GM12872 (cell line): ENCODE results near the gene NSRP1.

Experiments
- TF ChIP-seq, protein P1 (sequence below): IDR thresholded peaks from 3 replicates; pipeline ENCODE4 v1.5.1; 2011; ENCODE audit warnings: low read depth, mild to moderate bottlenecking, low read length, moderate library complexity; ENCODE audit not compliant: insufficient read depth

NSRP1 gene

DNA sequence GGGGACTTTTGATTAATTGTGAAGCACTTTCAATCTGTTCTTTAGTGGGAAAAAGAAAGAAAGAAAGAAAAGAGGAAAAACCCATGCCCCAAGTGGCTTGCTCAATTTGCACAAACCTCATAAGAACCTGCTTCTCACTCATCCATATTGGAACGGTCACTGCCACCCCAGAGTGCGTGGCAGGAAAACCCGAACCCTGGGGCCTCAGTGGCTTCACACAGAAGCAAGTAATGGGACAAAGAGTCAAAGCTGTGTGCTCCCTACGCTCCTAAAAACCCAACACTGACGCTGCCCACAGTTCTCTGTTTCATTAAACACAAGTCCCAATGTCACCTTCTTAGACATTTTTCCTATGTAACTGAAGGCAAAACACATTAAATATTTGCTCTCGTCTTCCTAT, 117.7 kb downstream of the NSRP1 start:
- TF ChIP-seq, protein P1, sequence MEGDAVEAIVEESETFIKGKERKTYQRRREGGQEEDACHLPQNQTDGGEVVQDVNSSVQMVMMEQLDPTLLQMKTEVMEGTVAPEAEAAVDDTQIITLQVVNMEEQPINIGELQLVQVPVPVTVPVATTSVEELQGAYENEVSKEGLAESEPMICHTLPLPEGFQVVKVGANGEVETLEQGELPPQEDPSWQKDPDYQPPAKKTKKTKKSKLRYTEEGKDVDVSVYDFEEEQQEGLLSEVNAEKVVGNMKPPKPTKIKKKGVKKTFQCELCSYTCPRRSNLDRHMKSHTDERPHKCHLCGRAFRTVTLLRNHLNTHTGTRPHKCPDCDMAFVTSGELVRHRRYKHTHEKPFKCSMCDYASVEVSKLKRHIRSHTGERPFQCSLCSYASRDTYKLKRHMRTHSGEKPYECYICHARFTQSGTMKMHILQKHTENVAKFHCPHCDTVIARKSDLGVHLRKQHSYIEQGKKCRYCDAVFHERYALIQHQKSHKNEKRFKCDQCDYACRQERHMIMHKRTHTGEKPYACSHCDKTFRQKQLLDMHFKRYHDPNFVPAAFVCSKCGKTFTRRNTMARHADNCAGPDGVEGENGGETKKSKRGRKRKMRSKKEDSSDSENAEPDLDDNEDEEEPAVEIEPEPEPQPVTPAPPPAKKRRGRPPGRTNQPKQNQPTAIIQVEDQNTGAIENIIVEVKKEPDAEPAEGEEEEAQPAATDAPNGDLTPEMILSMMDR, result no peak

DNA sequence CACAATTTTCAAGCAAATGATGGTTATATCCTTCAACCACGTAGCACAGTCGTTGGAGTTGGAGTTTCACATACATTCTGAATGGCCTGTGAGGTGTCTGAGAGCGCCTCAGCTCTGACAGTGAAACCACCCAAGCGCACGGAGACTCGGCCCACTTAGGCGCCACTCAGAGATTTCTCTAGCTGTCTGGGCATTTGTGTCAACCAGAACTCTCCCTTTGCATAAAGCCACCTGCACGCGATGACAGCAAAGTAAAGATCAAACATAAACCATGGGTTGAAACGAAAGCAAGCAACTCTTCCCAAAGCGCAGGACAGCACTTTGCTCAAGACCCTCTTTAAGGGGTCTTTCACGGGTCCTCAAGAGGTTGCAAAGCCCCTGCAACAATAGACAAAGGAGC, 118.3 kb downstream of the NSRP1 start:
- TF ChIP-seq, protein P1, result no peak

DNA sequence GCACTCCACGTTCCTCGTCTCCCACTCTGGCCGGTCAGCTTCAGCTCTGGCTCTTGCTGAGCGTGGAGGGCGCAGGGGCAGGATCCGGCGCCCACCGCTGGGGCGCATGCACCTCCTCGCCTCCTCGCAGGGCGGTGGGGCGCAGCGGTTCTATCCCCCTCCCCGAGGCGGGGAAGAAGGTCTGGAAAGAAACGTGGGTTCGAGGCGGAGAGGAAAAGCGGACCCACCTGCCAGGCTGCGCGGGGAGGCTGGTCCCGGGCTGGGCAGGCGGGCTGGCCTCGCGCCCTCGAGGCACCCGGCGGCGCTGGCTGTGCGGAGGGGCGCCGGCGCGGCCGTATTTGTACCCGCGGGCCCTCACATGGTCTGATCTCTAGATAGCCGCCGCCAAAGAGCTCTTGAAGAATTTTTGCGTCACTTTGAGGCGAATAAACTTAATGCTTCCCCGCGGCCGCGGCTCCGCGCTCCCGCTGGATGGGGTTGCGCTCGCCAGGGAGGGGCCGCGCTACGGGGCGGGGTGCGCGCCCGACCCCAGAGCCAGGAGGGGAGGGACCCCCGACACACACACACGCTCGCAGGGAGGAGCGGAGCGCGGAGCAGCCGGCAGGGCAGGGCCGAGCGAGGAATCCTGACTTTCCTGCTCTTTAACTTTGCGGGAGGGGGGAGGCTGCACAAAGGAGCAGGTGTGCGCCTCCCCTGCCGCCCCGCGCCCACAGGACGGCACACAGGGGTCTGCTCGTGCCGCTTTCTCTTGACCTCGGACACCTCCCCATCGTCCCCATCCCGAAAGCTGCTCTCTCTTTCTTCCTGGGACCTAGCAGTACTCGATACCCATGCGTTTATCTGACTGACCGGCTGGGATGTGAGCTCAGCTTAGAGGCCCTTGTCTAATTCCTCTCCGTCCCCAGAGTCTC, 119.0 kb downstream of the NSRP1 start, which contains the start of gene SLC6A4:
Gene SLC6A4 (minus strand): TSS at position 312 of the 911 bp plus-strand sequence. CDS start 13,739 bp downstream, outside the sequence.
- TF ChIP-seq, protein P1, result no peak
